Embryonic facial prominence (tissue), 1 donor: ENCODE data around the gene SPATA13.
"Not testable (repeated sequence)": the region's sequence is repeated elsewhere in the genome, so short reads cannot be mapped to it uniquely, and the experiment has no call there.

Experiments
- DNase-seq: peaks from one replicate; pipeline ENCODE4 v3.0.0-alpha.2; 2016; ENCODE audit errors: extremely low spot score

SPATA13 gene

GRCh38 chr13:24195626-24196025 lies 35.1 kb downstream of the SPATA13 start:
- no peak for DNase-seq

DNA sequence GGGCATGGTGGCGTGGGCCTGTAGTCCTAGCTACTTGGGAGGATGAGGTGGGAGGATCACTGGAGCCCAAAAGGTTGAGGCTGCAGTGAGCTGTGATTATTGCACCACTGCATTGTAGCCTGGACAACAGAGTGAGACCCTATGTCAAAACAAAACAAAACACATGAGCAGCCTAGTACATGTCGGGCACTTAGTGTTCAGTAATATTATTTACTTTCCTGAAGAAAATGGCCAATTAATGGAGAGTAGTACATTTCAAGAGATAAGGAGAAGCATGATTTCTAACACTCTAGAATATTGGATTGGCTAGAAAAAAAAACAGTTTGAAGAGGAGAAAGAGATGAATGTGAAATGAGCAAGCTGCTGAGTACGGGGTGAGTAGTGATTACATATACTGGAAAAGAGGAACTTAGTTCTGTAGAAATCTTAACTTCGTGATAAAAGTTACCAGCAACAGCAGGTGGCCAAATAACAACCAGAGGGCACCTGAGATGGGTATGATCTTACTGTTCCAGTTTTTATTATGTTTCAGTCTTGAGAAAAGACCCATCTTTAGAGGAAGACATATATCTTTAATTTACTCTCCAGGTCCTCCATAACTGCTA lies 36.2 kb downstream of the SPATA13 start:
- DNase-seq, result no peak

DNA sequence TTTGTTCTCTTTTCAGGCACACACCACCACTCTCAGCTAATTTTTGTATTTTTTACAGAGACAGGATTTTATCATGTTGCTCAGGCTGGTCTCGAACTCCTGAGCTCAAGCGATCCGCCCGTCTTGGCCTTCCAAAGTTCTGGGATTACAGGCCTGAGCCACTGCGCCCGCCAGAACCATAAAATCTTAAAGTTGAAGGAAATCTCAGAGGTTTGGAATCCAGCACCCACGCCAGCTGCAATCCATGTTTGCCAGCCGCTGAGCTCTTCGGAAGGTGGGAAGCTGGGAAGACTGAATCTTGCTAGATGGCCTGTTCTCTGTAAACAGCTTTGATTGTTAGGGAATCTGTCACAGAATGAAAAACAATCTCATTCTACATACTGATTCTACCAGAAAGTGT lies 38.5 kb downstream of the SPATA13 start:
- DNase-seq, result no peak

- DNase-seq, result no peak
These were observed 41.7 kb downstream of the SPATA13 start for GRCh38 chr13:24202215-24202614.

GRCh38 chr13:24203273-24203672 lies 42.8 kb downstream of the SPATA13 start:
- DNase-seq, result no peak

DNA sequence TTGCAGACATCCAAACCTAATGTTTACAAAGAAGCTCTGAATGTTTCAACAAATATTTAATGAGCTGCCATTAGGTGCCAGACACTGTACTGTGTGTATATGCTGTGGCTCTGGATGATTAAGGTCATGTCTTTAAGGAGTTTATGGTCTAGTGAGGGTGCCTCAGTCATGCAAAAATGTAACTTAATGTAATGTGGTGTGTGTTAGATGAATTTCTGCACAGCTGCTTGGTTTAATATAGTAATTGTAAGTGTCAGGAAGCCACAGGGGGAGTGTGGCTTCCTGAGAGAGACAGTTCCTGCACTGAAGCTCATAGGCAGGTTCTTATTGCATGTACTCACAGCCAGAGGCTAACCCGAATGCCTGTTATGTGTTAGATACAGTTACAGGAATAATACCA lies 43.3 kb downstream of the SPATA13 start:
- peak; percentile 28 for DNase-seq

- not testable (repeated sequence) for DNase-seq
These were observed 44.6 kb downstream of the SPATA13 start for GRCh38 chr13:24205076-24205475.

- DNase-seq, result no peak
These were observed 47.5 kb downstream of the SPATA13 start for GRCh38 chr13:24207841-24208667.

- no peak for DNase-seq
These were observed 48.6 kb downstream of the SPATA13 start for GRCh38 chr13:24209138-24209537.

GRCh38 chr13:24212254-24212653 lies 51.7 kb downstream of the SPATA13 start:
- no peak for DNase-seq

- no peak for DNase-seq
These were observed 52.2 kb downstream of the SPATA13 start for GRCh38 chr13:24212674-24213073.

DNA sequence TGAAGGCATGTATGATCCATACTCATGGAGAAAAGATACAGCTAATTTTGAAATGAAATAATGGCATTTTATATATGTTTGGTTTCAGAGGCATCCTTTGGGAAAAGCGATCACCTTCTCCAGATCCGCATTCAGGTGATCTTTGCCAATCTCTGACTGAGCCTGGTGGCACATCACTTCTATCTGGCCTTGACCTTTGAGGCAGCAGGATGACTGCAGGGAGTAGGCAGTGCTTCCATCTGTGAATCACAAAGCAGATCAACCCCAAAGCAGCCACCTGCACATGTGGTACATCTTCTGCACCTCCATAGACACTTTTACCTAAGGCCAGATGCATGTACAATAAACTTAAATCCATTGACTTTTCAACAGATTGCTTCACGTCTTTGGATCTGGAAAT lies 53.4 kb downstream of the SPATA13 start:
- no peak for DNase-seq

DNA sequence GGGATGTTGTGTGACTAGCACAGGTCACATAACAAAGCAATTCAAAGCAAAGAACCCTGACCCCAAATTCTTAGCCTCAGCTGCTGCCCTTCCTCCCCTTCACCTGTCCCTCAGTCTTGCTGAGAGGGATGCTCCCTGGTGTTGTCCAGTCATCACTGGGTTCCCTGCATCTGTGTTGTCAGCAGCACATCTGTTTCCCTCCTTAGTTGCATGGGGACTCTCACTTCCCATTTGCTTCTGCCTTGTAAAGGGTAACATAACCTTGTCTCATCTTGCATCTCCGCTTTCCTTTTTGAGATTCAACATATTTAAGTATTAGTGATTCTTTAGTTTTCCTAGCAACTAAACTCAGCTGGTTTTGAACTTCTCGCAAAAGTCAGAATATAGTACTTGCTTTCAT lies 54.0 kb downstream of the SPATA13 start:
- no peak for DNase-seq

GRCh38 chr13:24215126-24215525 lies 54.6 kb downstream of the SPATA13 start:
- DNase-seq, result no peak

GRCh38 chr13:24215732-24216131 lies 55.2 kb downstream of the SPATA13 start:
- no peak for DNase-seq

- no peak for DNase-seq
These were observed 55.7 kb downstream of the SPATA13 start for GRCh38 chr13:24216176-24216575.

DNA sequence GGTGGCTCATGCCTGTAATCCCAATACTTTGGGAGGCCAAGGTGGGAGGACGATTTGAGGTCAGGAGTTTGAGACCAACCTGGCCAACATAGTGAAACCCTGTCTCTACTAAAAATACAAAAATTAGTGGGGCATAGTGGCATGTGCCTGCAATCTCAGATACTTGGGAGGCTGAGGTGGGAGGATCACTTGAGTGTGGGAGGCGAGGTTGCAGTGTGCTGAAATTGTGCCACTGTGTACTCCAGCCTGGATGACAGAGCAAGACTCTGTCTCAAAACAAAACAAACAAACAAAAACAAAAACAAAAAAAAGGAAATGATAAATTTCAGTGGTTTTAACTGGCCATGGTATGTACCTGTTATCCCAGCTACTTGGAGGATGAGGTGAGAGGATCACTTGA lies 56.3 kb downstream of the SPATA13 start:
- DNase-seq, result not testable (repeated sequence)

GRCh38 chr13:24217601-24218281 lies 57.2 kb downstream of the SPATA13 start:
- no peak for DNase-seq

DNA sequence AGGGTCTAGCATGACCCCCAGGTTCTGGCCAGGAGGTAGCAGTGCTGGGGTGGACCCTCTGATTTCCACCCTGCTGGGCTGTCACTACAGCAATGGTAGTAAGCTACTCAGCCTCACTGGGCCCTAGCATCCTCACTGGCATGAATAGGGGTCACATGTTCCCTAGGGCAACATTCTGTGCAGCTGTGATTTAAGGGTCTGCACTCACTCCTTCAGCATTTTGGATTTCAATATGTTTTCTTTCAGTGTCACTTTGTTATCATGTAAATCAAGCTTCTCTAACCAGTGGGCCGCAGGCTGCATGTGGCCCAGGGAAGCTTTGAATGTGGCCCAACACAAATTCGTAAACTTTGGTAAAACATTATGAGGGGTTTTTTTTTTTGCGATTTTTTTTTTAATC lies 57.8 kb downstream of the SPATA13 start:
- no peak for DNase-seq

DNA sequence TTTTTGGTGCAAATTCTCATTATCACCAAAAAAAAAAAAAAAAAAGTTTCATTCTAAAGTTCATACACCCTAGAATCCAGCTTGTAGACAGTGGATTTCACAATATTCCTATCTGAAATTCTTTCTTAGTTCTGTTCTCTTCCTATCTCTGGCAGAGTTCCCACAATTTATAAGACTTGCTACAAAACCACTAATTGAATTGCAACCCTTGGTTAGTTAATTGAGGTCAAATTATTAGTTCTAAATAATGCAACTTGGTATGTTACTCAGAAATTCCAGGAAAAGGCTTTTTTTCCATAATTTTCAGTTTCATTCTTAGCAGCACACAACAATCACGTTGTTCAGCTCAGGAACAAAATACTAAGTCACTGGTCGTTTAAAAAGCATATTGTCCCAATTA lies 58.5 kb downstream of the SPATA13 start:
- DNase-seq, result no peak

- peak; percentile 17 for DNase-seq
These were observed 59.7 kb downstream of the SPATA13 start for GRCh38 chr13:24220086-24220703.

DNA sequence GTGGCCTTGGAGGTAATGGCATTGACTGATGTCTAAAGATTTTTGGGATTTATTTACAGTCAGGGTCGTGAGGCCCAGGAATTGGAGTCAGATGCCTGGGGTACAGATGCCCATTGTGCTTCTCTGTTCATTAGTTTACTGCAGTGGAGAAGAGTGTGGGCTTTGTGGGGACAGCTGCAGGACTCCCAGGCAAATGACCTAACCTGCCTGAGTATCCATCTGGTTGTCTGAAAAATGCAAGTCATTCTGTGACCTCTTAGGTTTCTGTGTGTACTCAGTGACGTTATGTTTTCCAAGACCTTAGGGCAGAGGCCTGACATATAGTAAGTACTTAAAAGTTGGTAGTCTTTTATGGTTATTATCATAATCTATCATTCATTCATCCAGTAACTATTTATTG lies 60.5 kb downstream of the SPATA13 start:
- DNase-seq, result no peak
